ENCODE data around the gene RSPO4.

DNA sequence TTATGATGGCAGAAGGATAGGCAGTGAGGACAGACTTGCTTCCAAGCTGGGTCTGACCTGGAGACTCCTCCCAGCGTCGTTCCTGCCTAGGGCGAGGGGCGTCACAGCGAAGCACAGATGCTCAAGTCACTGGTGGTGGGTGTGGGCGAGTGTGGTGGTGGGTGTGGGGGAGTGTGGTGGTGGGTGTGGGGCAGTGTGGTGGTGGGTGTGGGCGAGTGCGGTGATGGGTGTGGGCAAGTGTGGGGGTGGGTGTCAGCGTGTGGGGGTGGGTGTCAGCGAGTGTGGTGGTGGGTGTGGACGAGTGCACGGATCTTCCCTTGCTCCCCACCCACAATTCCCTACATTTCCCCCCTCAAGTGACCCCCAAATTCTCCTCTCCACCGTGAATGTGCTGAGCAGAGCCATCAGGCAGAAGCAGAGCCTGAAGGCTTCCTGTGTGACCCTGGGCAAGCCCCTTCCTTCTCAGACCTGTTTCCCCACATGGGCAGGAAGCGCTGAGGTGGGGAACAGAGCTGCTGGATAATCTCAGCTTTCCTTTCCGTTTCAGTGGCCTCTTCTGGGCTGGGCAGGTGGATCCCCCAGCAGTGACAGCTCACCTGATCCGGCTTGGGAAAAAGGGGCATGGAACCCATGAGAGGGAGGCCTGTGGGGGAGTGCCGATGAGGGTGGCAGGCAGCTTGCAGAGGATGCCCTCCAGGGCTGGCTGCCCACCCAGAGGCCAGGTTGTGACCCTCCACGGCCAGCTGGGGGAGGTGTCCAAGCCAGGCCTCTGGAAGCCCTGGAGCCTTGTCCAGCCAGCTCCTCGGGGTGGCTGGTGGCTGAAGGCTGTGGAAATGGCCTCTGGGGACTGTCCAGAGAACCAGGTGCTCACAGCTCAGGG lies 42.9 kb downstream of the RSPO4 start:
- TF ChIP-seq ZFX (IDR thresholded peaks at IDR 0.05; ENCODE audit: borderline replicate concordance), result no peak
- TF ChIP-seq, protein P1, sequence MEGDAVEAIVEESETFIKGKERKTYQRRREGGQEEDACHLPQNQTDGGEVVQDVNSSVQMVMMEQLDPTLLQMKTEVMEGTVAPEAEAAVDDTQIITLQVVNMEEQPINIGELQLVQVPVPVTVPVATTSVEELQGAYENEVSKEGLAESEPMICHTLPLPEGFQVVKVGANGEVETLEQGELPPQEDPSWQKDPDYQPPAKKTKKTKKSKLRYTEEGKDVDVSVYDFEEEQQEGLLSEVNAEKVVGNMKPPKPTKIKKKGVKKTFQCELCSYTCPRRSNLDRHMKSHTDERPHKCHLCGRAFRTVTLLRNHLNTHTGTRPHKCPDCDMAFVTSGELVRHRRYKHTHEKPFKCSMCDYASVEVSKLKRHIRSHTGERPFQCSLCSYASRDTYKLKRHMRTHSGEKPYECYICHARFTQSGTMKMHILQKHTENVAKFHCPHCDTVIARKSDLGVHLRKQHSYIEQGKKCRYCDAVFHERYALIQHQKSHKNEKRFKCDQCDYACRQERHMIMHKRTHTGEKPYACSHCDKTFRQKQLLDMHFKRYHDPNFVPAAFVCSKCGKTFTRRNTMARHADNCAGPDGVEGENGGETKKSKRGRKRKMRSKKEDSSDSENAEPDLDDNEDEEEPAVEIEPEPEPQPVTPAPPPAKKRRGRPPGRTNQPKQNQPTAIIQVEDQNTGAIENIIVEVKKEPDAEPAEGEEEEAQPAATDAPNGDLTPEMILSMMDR (IDR thresholded peaks at IDR 0.05), result no peak

Measured in 22Rv1 (cell line).